H9 (cell line): ENCODE measurements around the gene SETD5. TPM values are rescaled to one million over a fixed set of nuclear protein-coding genes. Genes with fewer than 3 reads are reported as not detected.

Source experiments
- DNase-seq: peaks from one replicate; pipeline ENCODE4 v3.0.0-alpha.2; 2017
- H2AFZ ChIP-seq: one replicate; pipeline ENCODE4 v1.6.1; 2013; ENCODE audit warnings: mild to moderate bottlenecking, low read length, control low read depth, moderate library complexity
- H2AK5ac ChIP-seq: 2 replicates; pipeline ENCODE4 v1.6.1; 2013; ENCODE audit warnings: low read length, control low read depth, mixed read lengths; ENCODE audit not compliant: insufficient read length
- H2BK120ac ChIP-seq: one replicate; pipeline ENCODE4 v1.6.1; 2013; ENCODE audit warnings: low read depth, mild to moderate bottlenecking, low read length, control low read depth, inconsistent platforms; ENCODE audit not compliant: poor library complexity, severe bottlenecking
- H2BK12ac ChIP-seq: 2 replicates; pipeline ENCODE4 v1.6.1; 2013; ENCODE audit warnings: low read length, control low read depth, mixed read lengths, low read depth; ENCODE audit not compliant: insufficient read length
- H2BK15ac ChIP-seq: 2 replicates; pipeline ENCODE4 v1.6.1; 2013; ENCODE audit warnings: low read depth, low read length, control low read depth
- H2BK20ac ChIP-seq: one replicate; pipeline ENCODE4 v1.6.1; 2013; ENCODE audit warnings: low read depth, mild to moderate bottlenecking, low read length, control low read depth, inconsistent platforms; ENCODE audit not compliant: poor library complexity, severe bottlenecking
- H2BK5ac ChIP-seq: 2 replicates; pipeline ENCODE4 v1.6.1; 2013; ENCODE audit warnings: low read length, control low read depth, mixed read lengths; ENCODE audit not compliant: insufficient read length
- H3K14ac ChIP-seq: 2 replicates; pipeline ENCODE4 v1.6.1; 2013; ENCODE audit warnings: low read length, control low read depth; ENCODE audit not compliant: insufficient read depth
- H3K18ac ChIP-seq: 2 replicates; pipeline ENCODE4 v1.6.1; 2013; ENCODE audit warnings: low read depth, mild to moderate bottlenecking, mixed read lengths, low read length, control low read depth; ENCODE audit not compliant: insufficient read length
- H3K23ac ChIP-seq: 2 replicates; pipeline ENCODE4 v1.6.1; 2013; ENCODE audit warnings: low read length, control low read depth, mixed read lengths, low read depth; ENCODE audit not compliant: insufficient read length
- H3K23me2 ChIP-seq: 2 replicates; pipeline ENCODE4 v1.6.1; 2013; ENCODE audit warnings: low read depth, mild to moderate bottlenecking, mixed read lengths, low read length, control low read depth; ENCODE audit not compliant: insufficient read length, poor library complexity, severe bottlenecking
- H3K27ac ChIP-seq: 2 replicates; pipeline ENCODE4 v1.5.1; 2013; ENCODE audit warnings: low read length, control low read depth, mixed read lengths, low read depth; ENCODE audit not compliant: insufficient read length
- H3K27me3 ChIP-seq: 2 replicates; pipeline ENCODE4 v1.6.1; 2013; ENCODE audit warnings: low read length, control low read depth, inconsistent platforms; ENCODE audit not compliant: insufficient read depth
- H3K4ac ChIP-seq: 2 replicates; pipeline ENCODE4 v1.6.1; 2013; ENCODE audit warnings: low read depth, mild to moderate bottlenecking, control low read depth, inconsistent platforms, low read length, moderate library complexity
- H3K4me1 ChIP-seq: 2 replicates; pipeline ENCODE4 v1.6.1; 2013; ENCODE audit warnings: low read length, control low read depth, inconsistent platforms; ENCODE audit not compliant: insufficient read depth
- H3K4me2 ChIP-seq: 2 replicates; pipeline ENCODE4 v1.6.1; 2013; ENCODE audit warnings: low read length, control low read depth, mixed read lengths; ENCODE audit not compliant: insufficient read length, insufficient read depth
- H3K56ac ChIP-seq: 2 replicates; pipeline ENCODE4 v1.6.1; 2013; ENCODE audit warnings: low read depth, mild to moderate bottlenecking, mixed read lengths, low read length, control low read depth; ENCODE audit not compliant: insufficient read length
- H3K79me1 ChIP-seq: 2 replicates; pipeline ENCODE4 v1.6.1; 2013; ENCODE audit warnings: low read depth, mild to moderate bottlenecking, moderate library complexity, low read length, control low read depth, inconsistent platforms; ENCODE audit not compliant: insufficient read depth, poor library complexity, severe bottlenecking
- H3K79me2 ChIP-seq: 2 replicates; pipeline ENCODE4 v1.6.1; 2013; ENCODE audit warnings: low read length, control low read depth, inconsistent platforms; ENCODE audit not compliant: insufficient read depth
- H3K9ac ChIP-seq: 2 replicates; pipeline ENCODE4 v1.6.1; 2013; ENCODE audit warnings: low read length, control low read depth, mixed read lengths; ENCODE audit not compliant: insufficient read length; ENCODE audit errors: extremely low read depth
- H3K9me3 ChIP-seq: one replicate; pipeline ENCODE4 v1.6.1; 2013; ENCODE audit warnings: low read depth, low read length, inconsistent platforms; ENCODE audit not compliant: control insufficient read depth
- H3T11ph ChIP-seq: one replicate; pipeline ENCODE4 v1.6.1; 2013; ENCODE audit warnings: mild to moderate bottlenecking, low read length, control low read depth, inconsistent platforms
- H4K20me1 ChIP-seq: one replicate; pipeline ENCODE4 v1.6.1; 2013; ENCODE audit not compliant: control insufficient read depth, insufficient read length, insufficient read depth
- H4K5ac ChIP-seq: 2 replicates; pipeline ENCODE4 v1.6.1; 2013; ENCODE audit warnings: low read depth, mild to moderate bottlenecking, mixed read lengths, low read length, control low read depth; ENCODE audit not compliant: insufficient read length
- H4K8ac ChIP-seq: replicated peaks from 2 replicates; pipeline ENCODE4 v1.6.1; 2013; ENCODE audit warnings: low read length, control low read depth, mixed read lengths, low read depth; ENCODE audit not compliant: insufficient read length
- H4K91ac ChIP-seq: 2 replicates; pipeline ENCODE4 v1.6.1; 2013; ENCODE audit warnings: low read depth, mild to moderate bottlenecking, moderate library complexity, mixed read lengths, low read length, control low read depth; ENCODE audit not compliant: insufficient read length
- H3K27ac Mint-ChIP-seq, 3 experiments: 2 replicates in 2 of 3; 3 replicates in 1 of 3; pipeline ENCODE4 v1.8.0; 2020 to 2021; ENCODE audit warnings: mixed read lengths in 3 of 3, mild to moderate bottlenecking in 1 of 3, moderate library complexity in 1 of 3
- H3K27me3 Mint-ChIP-seq: 2 replicates; pipeline ENCODE4 v1.8.0; 2021; ENCODE audit warnings: low read depth, mild to moderate bottlenecking, moderate library complexity, mixed read lengths
- H3K36me3 Mint-ChIP-seq, 3 experiments: 2 replicates in 2 of 3; 3 replicates in 1 of 3; pipeline ENCODE4 v1.8.0; 2020 to 2021; ENCODE audit warnings: low read depth in 3 of 3, mixed read lengths in 3 of 3; ENCODE audit not compliant: insufficient read depth in 1 of 3
- H3K4me1 Mint-ChIP-seq, 2 experiments: 2 replicates each; pipeline ENCODE4 v1.8.0; 2020; ENCODE audit warnings: mixed read lengths in 2 of 2
- H3K4me3 Mint-ChIP-seq, 2 experiments: 2 replicates in 1 of 2; 3 replicates in 1 of 2; pipeline ENCODE4 v1.8.0; 2020 to 2021; ENCODE audit warnings: mild to moderate bottlenecking in 2 of 2, mixed read lengths in 2 of 2, moderate library complexity in 1 of 2
- H3K9me3 Mint-ChIP-seq, 2 experiments: 2 replicates in 1 of 2; 3 replicates in 1 of 2; pipeline ENCODE4 v1.8.0; 2020; ENCODE audit warnings: mild to moderate bottlenecking in 2 of 2, mixed read lengths in 2 of 2, moderate library complexity in 1 of 2
- WGBS: extraction: QIAGEN DNeasy Blood & Tissue Kit; methylation state at CpG from one replicate; pipeline ENCODE4 v1.1.7; 2013; ENCODE audit warnings: missing lambda C conversion rate, low lambda C conversion rate, mixed read lengths; ENCODE audit not compliant: insufficient read length; ENCODE audit errors: extremely low coverage; 5-methylcytosine and 5-hydroxymethylcytosine counted together
- total RNA-seq: library from RNA; stranded (reverse); gene quantifications from 2 replicates; pipeline ENCODE4 v1.2.1, GENCODE V29; 2021
- TF ChIP-seq, protein P1 (sequence below): fragments of 200-600 bp; sonication (generic); conservative IDR thresholded peaks from 3 replicates; pipeline ENCODE4 v1.8.0; 2021; ENCODE audit warnings: antibody characterized with exemption, mild to moderate bottlenecking

The SETD5 gene
- total RNA-seq, 1 experiment from 2014 or later = 207 TPM

DNA sequence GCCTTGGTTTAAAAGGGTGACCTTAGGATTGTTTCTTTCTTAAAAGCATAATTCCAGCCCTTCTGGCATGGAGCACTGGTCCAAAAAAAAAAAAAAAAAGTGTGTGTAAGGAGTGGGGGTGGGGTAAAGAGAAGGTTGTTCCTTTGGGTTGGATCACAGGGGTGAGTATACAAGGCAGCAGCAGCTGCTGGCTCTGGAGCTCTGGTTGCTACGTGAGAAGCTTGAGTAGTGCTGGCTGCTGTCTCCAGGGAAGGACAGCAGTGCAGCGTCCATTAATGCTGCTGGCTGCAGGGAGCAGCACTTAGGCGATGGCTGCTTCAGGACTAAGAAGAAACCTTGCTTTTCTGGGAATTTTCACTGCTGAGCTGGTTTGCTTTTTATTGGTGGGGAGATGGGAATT, 2.3 kb downstream of the SETD5 start:
- no CpG with 5 or more reads among the region's 3 CpGs for WGBS
- no peaks in the 10 kb centered on the region for H3K9me3 ChIP-seq
- H3K4me1 Mint-ChIP-seq = peaks cover 65 to 69% of the 10 kb centered on the region in 2 experiments
- no peak overlapping the region for H4K5ac ChIP-seq
- H2AFZ ChIP-seq = no peak overlapping the region
- H2BK120ac ChIP-seq = no peak overlapping the region
- peaks cover 4% of the 10 kb centered on the region for H3K4me1 ChIP-seq
- no peaks in the 10 kb centered on the region; a peak in 1 of 5 replicates for H3K9me3 Mint-ChIP-seq
- no peak overlapping the region for H2BK5ac ChIP-seq
- H3K36me3 Mint-ChIP-seq = peaks cover 21 to 25% (median 21%) of the 10 kb centered on the region in 3 experiments
- H2BK12ac ChIP-seq = no peak overlapping the region
- peaks cover 67% of the 10 kb centered on the region for H3K79me2 ChIP-seq
- H4K91ac ChIP-seq = no peak overlapping the region
- H3K27me3 ChIP-seq = no peaks in the 10 kb centered on the region
- no peak overlapping the region for H3K4ac ChIP-seq
- H2BK20ac ChIP-seq = no peak overlapping the region
- H3K79me1 ChIP-seq = no peaks in the 10 kb centered on the region
- H3T11ph ChIP-seq = no peak overlapping the region
- H2AK5ac ChIP-seq = no peak overlapping the region
- H3K27ac ChIP-seq = no peak overlapping the region
- H3K4me2 ChIP-seq = peak overlapping the region; percentile 97
- DNase-seq = peak; percentile 82
- no peak overlapping the region for H3K56ac ChIP-seq
- H3K23me2 ChIP-seq = peaks cover 16% of the 10 kb centered on the region
- no peak overlapping the region for H2BK15ac ChIP-seq
- no peak overlapping the region for H3K14ac ChIP-seq
- no peak overlapping the region for H3K23ac ChIP-seq
- TF ChIP-seq, protein P1, sequence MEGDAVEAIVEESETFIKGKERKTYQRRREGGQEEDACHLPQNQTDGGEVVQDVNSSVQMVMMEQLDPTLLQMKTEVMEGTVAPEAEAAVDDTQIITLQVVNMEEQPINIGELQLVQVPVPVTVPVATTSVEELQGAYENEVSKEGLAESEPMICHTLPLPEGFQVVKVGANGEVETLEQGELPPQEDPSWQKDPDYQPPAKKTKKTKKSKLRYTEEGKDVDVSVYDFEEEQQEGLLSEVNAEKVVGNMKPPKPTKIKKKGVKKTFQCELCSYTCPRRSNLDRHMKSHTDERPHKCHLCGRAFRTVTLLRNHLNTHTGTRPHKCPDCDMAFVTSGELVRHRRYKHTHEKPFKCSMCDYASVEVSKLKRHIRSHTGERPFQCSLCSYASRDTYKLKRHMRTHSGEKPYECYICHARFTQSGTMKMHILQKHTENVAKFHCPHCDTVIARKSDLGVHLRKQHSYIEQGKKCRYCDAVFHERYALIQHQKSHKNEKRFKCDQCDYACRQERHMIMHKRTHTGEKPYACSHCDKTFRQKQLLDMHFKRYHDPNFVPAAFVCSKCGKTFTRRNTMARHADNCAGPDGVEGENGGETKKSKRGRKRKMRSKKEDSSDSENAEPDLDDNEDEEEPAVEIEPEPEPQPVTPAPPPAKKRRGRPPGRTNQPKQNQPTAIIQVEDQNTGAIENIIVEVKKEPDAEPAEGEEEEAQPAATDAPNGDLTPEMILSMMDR = no peak; the same call in 2 of the 3 replicates
- peak overlapping the region; percentile 87 to 99 (median 98) for H3K27ac Mint-ChIP-seq
- H3K18ac ChIP-seq = no peak overlapping the region
- peak overlapping the region; percentile 99 for H3K4me3 Mint-ChIP-seq
- peaks cover 2% of the 10 kb centered on the region for H4K20me1 ChIP-seq
- H3K27me3 Mint-ChIP-seq = no peaks in the 10 kb centered on the region
- no peak overlapping the region for H3K9ac ChIP-seq
- no peak overlapping the region for H4K8ac ChIP-seq
